CD4-positive, alpha-beta T cell treated with Interleukin-17A for 4 hours (primary cell): ENCODE results near the gene LANCL3.

ENCODE experiments used
- DNase-seq: peaks from one replicate; pipeline ENCODE4 v3.0.0-alpha.2; 2020; ENCODE audit warnings: mixed read lengths

LANCL3 gene

DNA sequence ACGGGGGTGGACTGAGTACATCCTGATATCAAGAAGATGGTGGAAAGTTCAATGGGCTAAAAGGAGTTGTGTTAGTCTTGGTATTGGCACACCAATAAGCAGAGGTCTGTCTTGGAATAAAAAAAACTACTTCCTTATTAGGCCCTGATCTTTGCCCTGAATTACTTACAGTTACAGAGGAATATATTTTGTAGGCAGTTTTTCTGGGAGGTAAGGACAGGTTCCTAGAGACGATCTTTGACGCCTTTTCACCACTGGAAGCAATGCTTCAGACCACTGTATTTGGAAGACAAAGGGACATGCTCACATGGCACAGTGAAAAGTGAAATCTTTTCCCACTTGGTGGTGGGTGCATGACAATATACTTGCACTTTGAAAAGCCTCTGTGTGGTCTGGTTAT is 113.5 kb downstream of the LANCL3 start:
- no peak for DNase-seq

DNA sequence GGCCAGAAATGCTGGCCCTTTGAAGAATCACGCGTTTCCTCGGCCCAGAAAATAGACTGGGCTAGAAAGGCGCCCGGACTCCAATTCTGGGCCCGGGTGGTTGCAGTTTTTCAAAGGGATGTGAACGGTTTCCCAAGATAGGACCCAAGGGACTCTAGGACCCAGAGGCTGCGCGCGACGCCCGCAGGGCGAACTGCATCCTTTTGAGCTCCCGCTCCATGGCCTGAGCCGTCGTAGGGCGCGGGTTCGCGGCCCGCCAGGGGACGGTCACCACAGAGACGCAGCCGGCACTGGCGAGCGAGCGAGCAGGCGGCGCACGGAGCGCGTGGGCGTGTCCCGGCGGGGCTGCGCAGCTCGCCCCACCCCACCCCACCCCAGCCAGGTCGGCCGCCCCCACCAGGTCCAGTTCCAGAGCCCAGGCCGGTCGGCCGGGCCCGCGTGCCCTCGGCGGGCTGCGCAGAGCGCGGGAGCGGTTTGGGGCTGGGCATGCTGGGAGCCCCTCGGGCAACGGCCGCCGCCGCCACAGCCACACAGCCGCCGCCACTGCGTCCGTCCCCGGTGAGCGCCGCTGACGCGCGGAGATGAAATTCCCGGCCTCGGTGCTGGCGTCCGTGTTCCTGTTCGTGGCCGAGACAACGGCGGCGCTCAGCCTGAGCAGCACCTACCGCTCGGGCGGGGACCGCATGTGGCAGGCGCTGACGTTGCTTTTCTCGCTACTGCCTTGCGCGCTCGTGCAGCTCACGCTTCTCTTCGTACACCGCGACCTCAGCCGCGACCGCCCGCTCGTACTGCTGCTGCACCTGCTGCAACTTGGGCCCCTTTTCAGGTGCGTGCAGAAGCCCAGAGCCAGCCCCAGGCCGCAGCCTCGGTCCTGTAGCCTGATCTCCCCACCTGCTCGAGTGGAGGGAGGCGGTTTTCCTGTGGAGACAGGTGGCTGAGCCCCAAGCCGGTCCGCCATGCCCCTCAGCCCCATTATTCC is 114.2 kb downstream of the LANCL3 start, which contains the start of gene XK:
TSS of gene XK (plus strand) at position 411 of the 979 bp plus-strand sequence. CDS start at position 582, 171 bp downstream.
- DNase-seq: peak; percentile 19

DNA sequence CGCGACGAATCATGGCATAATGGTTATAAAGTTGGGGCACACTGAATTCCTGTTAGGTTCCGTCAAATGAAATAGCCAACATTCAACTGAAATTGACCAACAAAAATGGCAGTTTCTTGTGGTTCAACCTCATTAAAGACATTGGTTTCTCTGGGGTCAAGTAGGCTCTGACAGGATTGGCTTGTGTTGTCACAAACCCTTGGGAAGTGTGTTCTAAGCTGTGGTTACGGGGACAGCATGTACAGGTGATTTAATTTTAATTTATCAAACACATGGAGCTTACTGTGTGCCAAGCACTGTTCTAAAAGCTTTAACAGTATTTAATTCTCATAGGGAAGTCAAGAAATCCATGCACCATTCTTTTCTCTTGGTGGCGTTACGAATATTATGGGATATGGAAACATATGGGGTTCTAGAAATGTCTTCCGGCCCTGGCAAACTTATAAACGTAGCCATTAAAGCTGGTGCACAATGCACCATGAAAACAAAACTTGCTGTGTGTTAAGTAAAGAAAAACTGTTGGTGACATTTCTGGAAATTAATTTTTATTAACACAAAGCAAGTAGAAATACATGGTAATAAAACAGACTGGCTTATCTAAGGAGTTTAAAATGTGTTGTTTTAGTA is 115.0 kb downstream of the LANCL3 start:
- no peak for DNase-seq

DNA sequence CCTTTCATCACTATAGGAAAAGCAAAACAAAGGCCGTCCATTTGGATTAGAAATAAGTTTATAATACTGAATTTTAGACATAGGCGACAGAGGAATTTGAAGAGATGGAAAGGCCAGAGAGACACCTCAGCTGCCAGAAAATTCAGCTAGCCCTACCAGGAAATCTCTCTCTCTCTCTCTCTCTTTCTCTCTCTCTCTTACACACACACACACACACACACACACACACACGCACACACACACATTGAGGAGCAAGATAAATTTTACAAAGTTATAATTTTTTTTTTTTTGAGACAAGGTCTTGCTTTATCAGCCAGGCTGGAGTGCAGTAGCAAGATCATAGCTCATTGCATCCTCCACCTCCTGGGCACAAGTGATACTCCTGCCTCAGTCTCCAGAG is 115.5 kb downstream of the LANCL3 start:
- DNase-seq: no peak

DNA sequence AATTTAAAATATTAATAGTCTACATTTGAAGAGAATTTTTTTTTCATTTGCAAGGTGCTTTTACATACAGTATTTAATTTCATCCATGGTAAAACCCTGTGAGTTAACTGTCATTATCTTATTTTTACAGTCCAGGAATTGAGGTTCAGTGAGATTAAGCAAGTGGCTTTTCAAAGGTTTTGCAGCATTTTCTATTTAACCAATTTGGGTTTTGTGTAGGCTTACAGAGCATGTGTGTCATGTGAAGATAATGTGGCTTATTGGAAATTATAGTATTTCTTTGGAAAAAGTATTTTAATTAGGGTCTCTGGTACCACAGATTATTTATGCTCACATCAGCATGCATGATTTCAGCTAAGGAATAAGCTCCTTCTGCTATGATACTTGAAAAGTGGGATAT is 118.7 kb downstream of the LANCL3 start:
- no peak for DNase-seq

DNA sequence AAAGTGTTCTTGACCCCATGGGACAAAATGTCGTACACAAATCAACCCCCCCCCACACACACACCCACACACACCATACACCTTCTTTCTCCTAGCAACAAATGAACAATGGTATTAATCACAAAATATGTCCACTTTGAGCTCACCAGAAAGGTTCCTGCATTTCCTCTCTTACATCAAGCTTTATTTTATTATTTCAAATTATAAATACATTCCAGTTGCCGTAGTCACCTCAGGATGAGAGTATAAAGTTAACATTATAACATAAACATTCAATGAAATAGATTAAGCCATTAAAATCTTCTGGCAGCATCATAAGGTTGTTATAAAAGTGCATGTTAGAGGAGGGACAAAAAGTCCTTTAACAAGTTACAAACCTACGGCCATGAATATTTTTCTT is 121.5 kb downstream of the LANCL3 start:
- DNase-seq: no peak

DNA sequence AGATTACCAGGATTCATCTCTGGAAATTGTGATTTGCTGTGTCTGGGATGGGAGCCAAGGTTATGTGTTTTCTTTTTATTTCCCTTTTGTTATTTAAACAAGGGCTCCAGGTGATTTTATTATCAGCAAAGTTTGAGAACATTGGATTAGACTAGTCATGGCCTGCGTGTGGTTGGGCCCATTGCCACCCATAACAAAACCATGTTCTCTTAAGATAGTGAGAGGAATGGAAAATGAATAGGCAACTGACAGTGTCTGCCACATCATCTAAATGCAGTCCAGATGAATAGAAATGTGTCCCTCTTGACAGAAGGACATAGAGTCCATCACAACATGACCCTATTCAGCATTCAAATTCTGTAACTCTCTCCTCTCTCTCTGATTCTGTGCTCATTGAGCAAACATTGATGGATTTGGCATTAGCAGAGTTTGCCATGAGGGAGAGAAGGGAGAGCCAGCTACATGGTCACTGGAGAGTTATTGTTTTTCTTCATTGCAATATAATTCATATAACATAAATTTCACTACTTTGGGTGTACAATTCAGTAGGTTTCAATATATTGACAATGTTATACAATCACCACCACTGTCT is 125.8 kb downstream of the LANCL3 start:
- no peak for DNase-seq

DNA sequence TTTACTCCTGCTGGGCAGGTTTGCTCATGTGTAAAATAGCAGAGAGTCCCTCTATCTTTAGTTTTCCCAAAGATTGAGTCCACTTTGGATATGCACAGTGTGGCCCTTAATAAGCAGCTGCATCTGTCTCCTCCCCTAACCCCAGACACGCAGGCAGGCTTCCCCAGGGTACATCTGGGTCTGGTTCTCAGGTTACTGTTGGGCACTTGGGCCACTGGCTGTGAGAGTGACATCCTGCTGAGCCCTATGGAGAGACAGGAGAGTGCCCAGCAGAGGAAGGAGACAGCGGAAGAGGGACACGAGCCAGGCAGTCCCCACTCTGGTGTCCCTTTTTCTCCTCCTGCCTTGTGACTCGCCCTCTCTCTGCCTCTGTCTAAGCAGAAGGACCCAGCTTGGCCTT is 130.1 kb downstream of the LANCL3 start:
- DNase-seq: no peak

DNA sequence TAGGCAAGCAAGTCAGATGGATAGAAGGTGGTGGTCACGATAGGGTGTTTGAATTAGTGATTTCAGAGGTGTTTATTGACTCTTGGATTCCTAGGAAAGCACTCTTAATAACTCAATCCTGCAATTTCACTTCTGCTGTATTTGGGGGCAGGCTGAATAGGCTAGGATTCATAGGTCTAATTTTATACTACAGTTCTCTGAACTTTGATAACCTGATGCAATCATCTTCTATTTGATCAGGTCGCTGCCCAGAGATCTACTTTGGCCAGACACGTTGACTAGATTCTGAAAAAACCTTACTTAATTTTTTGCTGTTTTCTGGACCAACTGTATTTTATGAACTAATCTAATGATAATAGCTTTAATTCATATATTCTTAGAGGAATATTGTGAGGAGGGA is 140.5 kb downstream of the LANCL3 start:
- DNase-seq: no peak

DNA sequence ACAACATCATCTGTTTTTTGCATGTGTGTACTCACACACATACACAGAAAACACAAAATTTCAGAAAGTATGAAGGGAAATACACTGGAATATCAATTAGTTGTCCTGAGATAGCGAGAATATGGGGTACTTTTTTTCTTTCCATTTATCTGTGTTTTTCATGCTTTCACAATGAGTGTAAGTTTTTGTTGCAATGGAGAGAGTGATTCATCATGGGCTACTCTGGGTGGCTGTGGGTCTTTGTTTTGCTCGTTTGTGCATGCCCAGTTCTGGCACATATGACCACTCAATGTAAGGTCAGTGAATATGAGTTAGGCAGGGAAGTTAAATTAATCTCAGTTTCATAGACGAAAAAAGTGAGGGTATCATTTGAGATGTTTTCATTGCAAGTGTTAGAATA is 141.0 kb downstream of the LANCL3 start:
- DNase-seq: no peak

DNA sequence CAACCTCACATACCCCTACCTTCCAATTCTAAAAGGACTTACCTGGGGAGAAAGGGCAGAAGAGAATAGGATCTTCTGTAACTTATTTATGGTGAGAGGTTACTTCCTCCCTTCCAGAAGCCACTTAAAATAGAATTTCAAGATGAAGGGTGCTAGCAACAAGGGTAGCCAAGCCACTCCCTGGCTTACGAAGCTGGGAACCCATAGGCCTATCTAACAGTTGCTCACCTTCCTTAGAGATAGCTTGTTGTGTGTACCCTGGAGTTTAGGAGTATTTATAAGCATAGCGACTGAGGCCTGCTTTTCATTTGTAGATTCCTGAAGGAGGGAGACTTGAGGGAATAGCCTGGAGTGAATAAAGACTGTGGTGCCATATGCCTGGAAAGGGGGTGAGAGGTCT is 143.0 kb downstream of the LANCL3 start:
- DNase-seq: no peak

DNA sequence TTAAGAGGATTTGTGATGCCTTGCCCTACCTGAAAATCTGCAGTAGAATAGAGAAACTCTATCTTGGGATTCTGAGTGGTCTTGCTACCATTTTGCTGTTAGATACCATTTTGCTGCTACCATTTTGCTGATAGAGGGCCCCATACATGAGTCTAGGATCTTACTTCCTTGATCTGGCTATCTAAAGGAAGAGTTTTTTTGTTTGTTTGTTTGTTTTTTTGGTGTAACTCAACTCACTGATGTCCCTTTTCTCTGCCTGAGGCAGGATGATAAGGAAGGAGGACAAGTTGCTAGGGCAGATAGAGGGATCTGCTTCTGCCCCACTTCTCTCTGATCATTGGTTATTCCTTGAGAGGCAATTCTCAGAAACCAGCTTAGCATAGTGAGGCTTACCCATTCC is 145.1 kb downstream of the LANCL3 start:
- no peak for DNase-seq

DNA sequence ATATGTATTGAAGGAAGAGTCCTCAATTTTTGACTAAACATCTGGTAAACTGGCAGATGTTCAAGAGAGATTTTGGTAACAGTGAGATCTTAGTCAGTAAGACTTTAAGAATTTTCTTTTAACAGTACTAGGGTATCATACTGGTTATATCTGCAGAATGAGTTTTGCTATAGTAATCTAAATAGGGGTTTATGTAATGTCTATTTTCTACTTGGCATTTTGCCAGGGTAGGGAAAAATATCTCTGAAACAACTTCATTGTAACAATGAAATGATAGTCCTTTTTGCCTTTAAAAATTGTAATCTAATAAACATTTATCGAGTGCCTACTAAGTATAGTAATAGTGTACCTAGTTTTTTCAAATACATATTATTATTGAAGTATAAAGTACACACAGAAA is 146.2 kb downstream of the LANCL3 start:
- DNase-seq: no peak

DNA sequence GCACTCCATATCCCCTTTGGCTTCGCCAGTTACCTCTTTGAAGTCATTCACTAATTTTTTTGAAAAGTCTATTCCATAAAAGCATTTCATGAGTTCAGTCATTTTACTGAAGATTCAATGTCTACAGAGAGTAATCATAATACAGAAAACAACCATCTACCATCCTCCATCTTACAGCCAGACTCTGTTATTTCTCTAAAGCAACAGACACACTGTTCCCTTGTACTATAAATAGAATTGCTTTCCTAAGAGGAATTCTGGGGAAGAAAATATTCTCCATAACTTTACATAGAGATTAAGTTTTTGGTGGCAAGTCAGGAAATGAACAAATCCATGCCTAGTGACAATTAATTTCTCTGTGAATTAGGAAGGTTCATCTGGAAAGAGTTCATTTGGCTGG is 151.1 kb downstream of the LANCL3 start:
- DNase-seq: no peak

DNA sequence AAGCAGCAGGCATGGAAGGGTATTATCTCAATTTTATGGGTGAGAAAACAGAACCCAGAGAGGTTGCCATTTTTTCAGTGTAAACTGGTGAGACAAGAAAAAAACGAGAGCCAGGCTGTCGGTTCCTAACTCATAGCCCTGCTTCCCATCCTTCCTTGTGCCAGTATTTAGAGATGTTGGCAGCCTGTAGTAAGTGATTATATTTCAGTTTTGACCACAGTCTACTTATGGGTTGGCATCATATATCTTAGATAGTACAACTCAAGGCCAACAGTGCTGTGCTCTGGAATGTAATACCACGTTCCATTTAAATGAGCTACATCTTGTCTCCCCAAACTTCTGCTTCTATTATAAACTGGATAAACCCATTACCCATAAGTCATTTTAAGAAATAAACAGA is 154.9 kb downstream of the LANCL3 start:
- no peak for DNase-seq
